Liver (tissue), 9 donors: Measurements from ENCODE around the gene METTL13. TPM values are rescaled to one million over a fixed set of nuclear protein-coding genes. Genes with fewer than 3 reads are reported as not detected.

ENCODE experiments used
- DNase-seq: peaks from one replicate; pipeline ENCODE4 v3.0.0-alpha.2; 2017; ENCODE audit warnings: low spot score
- H3K27ac ChIP-seq, 2 donors: one replicate each; pipeline ENCODE4 v1.7.0; 2013; ENCODE audit warnings: inconsistent platforms in 2 of 2, low read length in 2 of 2, control low read depth in 1 of 2, low read depth in 1 of 2, mild to moderate bottlenecking in 1 of 2
- H3K27me3 ChIP-seq, 4 donors: one replicate each; pipeline versions ENCODE4 v1.6.1 to v1.7.0; 2013; ENCODE audit warnings: low read length in 3 of 4, inconsistent platforms in 1 of 4, mild to moderate bottlenecking in 1 of 4, moderate library complexity in 1 of 4; ENCODE audit not compliant: control insufficient read depth in 4 of 4, insufficient read depth in 4 of 4
- H3K36me3 ChIP-seq, 4 donors: one replicate each; pipeline versions ENCODE4 v1.6.1 to v1.7.0; 2013; ENCODE audit warnings: low read length in 3 of 4, mild to moderate bottlenecking in 3 of 4, low read depth in 1 of 4, moderate library complexity in 1 of 4; ENCODE audit not compliant: control insufficient read depth in 4 of 4, insufficient read depth in 3 of 4
- H3K4me1 ChIP-seq, 4 donors: one replicate each; pipeline versions ENCODE4 v1.6.1 to v1.7.0; 2013; ENCODE audit warnings: low read length in 3 of 4, mild to moderate bottlenecking in 3 of 4, moderate library complexity in 1 of 4; ENCODE audit not compliant: control insufficient read depth in 4 of 4, insufficient read depth in 4 of 4
- H3K4me3 ChIP-seq, 3 donors: one replicate each; pipeline versions ENCODE4 v1.6.1 to v1.7.0; 2013; ENCODE audit warnings: low read length in 3 of 3, control low read depth in 1 of 3, low read depth in 1 of 3, mild to moderate bottlenecking in 1 of 3
- H3K9ac ChIP-seq, 2 donors: one replicate each; pipeline ENCODE4 v1.7.0; 2013; ENCODE audit warnings: low read length in 2 of 2, mild to moderate bottlenecking in 2 of 2, moderate library complexity in 2 of 2, control low read depth in 1 of 2, low read depth in 1 of 2
- H3K9me3 ChIP-seq, 4 donors: one replicate each; pipeline versions ENCODE4 v1.6.1 to v1.7.0; 2013; ENCODE audit warnings: low read length in 3 of 4; ENCODE audit not compliant: control insufficient read depth in 4 of 4
- EGR1 ChIP-seq, 2 donors: IDR thresholded peaks; 2 replicates each; pipeline ENCODE4 v1.6.1; 2016 to 2018; ENCODE audit warnings: antibody characterized with exemption in 2 of 2, low read depth in 2 of 2
- FOXA1 ChIP-seq: IDR thresholded peaks from 2 replicates; pipeline ENCODE4 v1.6.1; 2016; ENCODE audit warnings: antibody characterized with exemption
- FOXA2 ChIP-seq: IDR thresholded peaks from 2 replicates; pipeline ENCODE4 v1.6.1; 2016; ENCODE audit warnings: antibody characterized with exemption
- GABPA ChIP-seq, 2 donors: IDR thresholded peaks in 1 of 2; conservative IDR thresholded peaks in 1 of 2; 2 replicates each; pipeline ENCODE4 v1.6.1; 2016; ENCODE audit warnings: antibody characterized with exemption in 2 of 2, mild to moderate bottlenecking in 1 of 2, moderate library complexity in 1 of 2
- HNF4A ChIP-seq, 2 donors: conservative IDR thresholded peaks; 2 replicates each; pipeline ENCODE4 v1.6.1; 2016; ENCODE audit warnings: antibody characterized with exemption in 2 of 2, mild to moderate bottlenecking in 2 of 2
- HNF4G ChIP-seq: IDR thresholded peaks from 2 replicates; pipeline ENCODE4 v1.6.1; 2016; ENCODE audit warnings: antibody characterized with exemption
- JUND ChIP-seq, 2 donors: IDR thresholded peaks; 2 replicates each; pipeline ENCODE4 v1.6.1; 2016; ENCODE audit warnings: antibody characterized with exemption in 2 of 2
- NR2F2 ChIP-seq: IDR thresholded peaks from 2 replicates; pipeline ENCODE4 v1.6.1; 2016; ENCODE audit warnings: antibody characterized with exemption
- RAD21 ChIP-seq, 2 donors: IDR thresholded peaks; 2 replicates each; pipeline ENCODE4 v1.6.1; 2016; ENCODE audit warnings: antibody characterized with exemption in 2 of 2, mild to moderate bottlenecking in 2 of 2
- SP1 ChIP-seq: IDR thresholded peaks from 2 replicates; pipeline ENCODE4 v1.6.1; 2018; ENCODE audit warnings: antibody characterized with exemption, mild to moderate bottlenecking
- TAF1 ChIP-seq: conservative IDR thresholded peaks from 2 replicates; pipeline ENCODE4 v1.6.1; 2016; ENCODE audit warnings: antibody characterized with exemption, mild to moderate bottlenecking
- YY1 ChIP-seq: IDR thresholded peaks from 2 replicates; pipeline ENCODE4 v1.6.1; 2016; ENCODE audit warnings: antibody characterized with exemption, mild to moderate bottlenecking
- WGBS: extraction: QIAGEN DNeasy Blood & Tissue Kit; methylation state at CpG from one replicate; pipeline ENCODE4 v1.1.7; 2013; 5-methylcytosine and 5-hydroxymethylcytosine counted together
- polyA plus RNA-seq, 2 donors: library from polyadenylated mRNA; stranded (reverse) in 1 of 2; unstranded in 1 of 2; fragments of 200-250 nt in 1 of 2; fragments of >200 nt in 1 of 2; fragmentation: Nextera tagmentation in 1 of 2; extraction: Ambion mirVana in 1 of 2; gene quantifications; one replicate each; pipeline versions ENCODE4 v1.2.1 to v1.2.3, GENCODE V29; 2013 to 2015
- total RNA-seq, 2 donors: library from RNA; depleted of rRNA; stranded (reverse); fragments of >200 nt; gene quantifications; one replicate each; pipeline ENCODE4 v1.2.3, GENCODE V29; 2014
- TF ChIP-seq, protein P1 (sequence below): IDR thresholded peaks from 2 replicates; pipeline ENCODE4 v1.6.1; 2016; ENCODE audit warnings: antibody characterized with exemption
- TF ChIP-seq, protein P2 (sequence below): IDR thresholded peaks from 2 replicates; pipeline ENCODE4 v1.6.1; 2016; ENCODE audit warnings: antibody characterized with exemption
- TF ChIP-seq, protein P3 (sequence below): fragments of 150-350 bp; IDR thresholded peaks from 2 replicates; pipeline ENCODE4 v1.5.1; 2017; ENCODE audit warnings: improper control_type of control experiment, low read depth, low read length; ENCODE audit not compliant: missing input control
- TF ChIP-seq, protein P4 (sequence below): IDR thresholded peaks from 2 replicates; pipeline ENCODE4 v1.6.1; 2016; ENCODE audit warnings: antibody characterized with exemption, mild to moderate bottlenecking
- TF ChIP-seq, protein P5 (sequence below): IDR thresholded peaks from 2 replicates; pipeline ENCODE4 v1.6.1; 2016; ENCODE audit warnings: antibody characterized with exemption
- donor health status: healthy.
- donor health status: healthy.
- donor health status: healthy.
- donor health status: healthy.
- donor health status: healthy.

The METTL13 gene
- total and polyA plus RNA-seq, 4 donors = 10.5 to 16.1 (median 13.4) TPM

DNA sequence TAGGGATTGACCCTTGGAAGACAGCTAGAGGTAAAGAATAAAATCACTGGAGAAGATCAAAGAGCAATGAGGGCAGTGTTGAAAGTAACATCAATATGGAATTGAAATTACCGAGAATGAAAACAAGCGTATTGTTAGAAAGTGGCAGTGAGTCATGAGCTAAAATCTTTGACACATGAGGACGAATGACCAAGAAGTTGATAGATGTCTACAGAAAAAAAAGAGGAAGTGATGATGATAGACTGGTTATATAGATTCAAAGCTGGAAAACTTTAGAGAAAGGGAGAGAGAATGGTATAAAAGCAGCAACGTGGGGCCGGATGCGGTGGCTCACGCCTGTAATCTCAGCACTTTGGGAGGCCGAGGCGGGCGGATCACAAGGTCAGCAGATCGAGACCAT is 47.3 kb downstream of the METTL13 start (continued):
- TF ChIP-seq, protein P1, sequence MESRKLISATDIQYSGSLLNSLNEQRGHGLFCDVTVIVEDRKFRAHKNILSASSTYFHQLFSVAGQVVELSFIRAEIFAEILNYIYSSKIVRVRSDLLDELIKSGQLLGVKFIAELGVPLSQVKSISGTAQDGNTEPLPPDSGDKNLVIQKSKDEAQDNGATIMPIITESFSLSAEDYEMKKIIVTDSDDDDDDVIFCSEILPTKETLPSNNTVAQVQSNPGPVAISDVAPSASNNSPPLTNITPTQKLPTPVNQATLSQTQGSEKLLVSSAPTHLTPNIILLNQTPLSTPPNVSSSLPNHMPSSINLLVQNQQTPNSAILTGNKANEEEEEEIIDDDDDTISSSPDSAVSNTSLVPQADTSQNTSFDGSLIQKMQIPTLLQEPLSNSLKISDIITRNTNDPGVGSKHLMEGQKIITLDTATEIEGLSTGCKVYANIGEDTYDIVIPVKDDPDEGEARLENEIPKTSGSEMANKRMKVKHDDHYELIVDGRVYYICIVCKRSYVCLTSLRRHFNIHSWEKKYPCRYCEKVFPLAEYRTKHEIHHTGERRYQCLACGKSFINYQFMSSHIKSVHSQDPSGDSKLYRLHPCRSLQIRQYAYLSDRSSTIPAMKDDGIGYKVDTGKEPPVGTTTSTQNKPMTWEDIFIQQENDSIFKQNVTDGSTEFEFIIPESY = no peak
- no peak for TF ChIP-seq GABPA (IDR thresholded peaks at IDR 0.05 in 1 of 2, conservative IDR thresholded peaks at IDR 0.05 in 1 of 2)
- TF ChIP-seq, protein P2, sequence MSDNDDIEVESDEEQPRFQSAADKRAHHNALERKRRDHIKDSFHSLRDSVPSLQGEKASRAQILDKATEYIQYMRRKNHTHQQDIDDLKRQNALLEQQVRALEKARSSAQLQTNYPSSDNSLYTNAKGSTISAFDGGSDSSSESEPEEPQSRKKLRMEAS = no peak
- TF ChIP-seq EGR1 (IDR thresholded peaks at IDR 0.05; ENCODE audit: low read depth in 2 of 2) = no peak
- no peak for TF ChIP-seq HNF4A (conservative IDR thresholded peaks at IDR 0.05)
- no peak for TF ChIP-seq FOXA2
- TF ChIP-seq FOXA1 = no peak

DNA sequence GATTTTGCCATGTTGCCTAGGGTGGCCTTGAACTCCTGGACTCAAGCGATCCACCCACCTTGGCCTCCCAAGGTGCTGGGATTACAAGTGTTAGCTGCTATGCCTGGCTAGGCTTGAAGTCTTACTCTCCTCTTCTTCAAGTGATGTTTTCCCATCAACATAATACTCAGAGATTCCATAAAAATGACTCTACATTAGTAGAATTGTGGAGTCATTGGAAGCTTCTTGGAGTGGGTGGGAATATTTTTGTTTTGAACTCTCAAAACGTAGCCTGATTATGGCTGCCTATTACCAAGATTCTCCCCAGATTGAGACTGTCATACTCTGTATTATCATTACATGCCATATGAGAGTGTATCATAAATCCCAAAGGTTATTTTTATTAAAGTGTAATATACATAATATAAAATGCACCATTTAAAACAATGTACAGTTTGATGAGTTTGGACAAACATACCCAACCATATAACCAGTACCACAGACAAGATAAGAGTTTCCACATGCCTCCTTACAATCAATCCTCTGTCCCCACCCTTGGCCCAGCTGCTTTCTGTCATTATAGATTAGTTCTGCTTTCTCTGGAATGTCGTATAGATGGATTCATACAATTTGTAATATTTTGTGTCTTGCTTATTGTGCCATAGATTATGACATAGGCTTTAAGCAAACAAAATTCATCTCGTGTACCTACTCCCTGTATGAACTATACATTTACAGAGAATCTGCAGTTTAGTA is 51.8 kb downstream of the METTL13 start:
- 69% methylated on average over 4 of the region's 4 CpGs for WGBS
- Histone ChIP-seq H3K36me3 (no peaks in the 10 kb centered on the region), H3K9me3 (no peaks in the 10 kb centered on the region), H3K9ac (no peak overlapping the region), H3K4me1 (no peaks in the 10 kb centered on the region), H3K27ac (no peak overlapping the region), H3K4me3 (no peak overlapping the region), H3K27me3 (no peaks in the 10 kb centered on the region)
- no peak for TF ChIP-seq JUND (IDR thresholded peaks at IDR 0.05)
- no peak for DNase-seq

DNA sequence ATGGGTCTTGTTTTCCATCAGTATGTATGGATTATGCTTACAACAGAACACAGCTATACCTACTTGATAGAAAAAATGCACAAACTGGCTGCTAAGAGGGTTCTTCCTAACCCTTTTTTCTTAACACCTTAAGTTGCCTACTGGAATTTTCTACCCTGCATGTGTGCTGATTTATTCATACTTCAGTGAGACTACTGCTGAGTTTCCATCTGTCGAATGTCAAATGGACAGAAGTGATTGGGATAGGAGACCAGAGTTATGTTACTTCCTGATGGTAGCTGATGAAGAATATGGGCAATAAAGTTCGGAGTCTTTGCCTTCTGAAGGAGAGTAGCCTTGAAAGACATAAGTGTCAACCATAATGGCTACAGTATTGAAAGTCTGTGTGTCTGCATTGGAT is 53.4 kb downstream of the METTL13 start:
- Histone ChIP-seq H3K27me3 (no peaks in the 10 kb centered on the region), H3K4me1 (no peaks in the 10 kb centered on the region), H3K9ac (no peak overlapping the region), H3K36me3 (no peaks in the 10 kb centered on the region), H3K27ac (no peak overlapping the region), H3K4me3 (no peak overlapping the region), H3K9me3 (no peaks in the 10 kb centered on the region)
- TF ChIP-seq SP1 (no peak), RAD21 (IDR thresholded peaks at IDR 0.05) (no peak), GABPA (IDR thresholded peaks at IDR 0.05 in 1 of 2, conservative IDR thresholded peaks at IDR 0.05 in 1 of 2) (no peak), HNF4A (conservative IDR thresholded peaks at IDR 0.05) (no peak), NR2F2 (no peak), JUND (IDR thresholded peaks at IDR 0.05) (no peak), EGR1 (IDR thresholded peaks at IDR 0.05; ENCODE audit: low read depth in 2 of 2) (no peak), YY1 (no peak), HNF4G (no peak), FOXA1 (no peak), TAF1 (no peak), FOXA2 (no peak)
- TF ChIP-seq, protein P3, sequence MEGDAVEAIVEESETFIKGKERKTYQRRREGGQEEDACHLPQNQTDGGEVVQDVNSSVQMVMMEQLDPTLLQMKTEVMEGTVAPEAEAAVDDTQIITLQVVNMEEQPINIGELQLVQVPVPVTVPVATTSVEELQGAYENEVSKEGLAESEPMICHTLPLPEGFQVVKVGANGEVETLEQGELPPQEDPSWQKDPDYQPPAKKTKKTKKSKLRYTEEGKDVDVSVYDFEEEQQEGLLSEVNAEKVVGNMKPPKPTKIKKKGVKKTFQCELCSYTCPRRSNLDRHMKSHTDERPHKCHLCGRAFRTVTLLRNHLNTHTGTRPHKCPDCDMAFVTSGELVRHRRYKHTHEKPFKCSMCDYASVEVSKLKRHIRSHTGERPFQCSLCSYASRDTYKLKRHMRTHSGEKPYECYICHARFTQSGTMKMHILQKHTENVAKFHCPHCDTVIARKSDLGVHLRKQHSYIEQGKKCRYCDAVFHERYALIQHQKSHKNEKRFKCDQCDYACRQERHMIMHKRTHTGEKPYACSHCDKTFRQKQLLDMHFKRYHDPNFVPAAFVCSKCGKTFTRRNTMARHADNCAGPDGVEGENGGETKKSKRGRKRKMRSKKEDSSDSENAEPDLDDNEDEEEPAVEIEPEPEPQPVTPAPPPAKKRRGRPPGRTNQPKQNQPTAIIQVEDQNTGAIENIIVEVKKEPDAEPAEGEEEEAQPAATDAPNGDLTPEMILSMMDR = no peak
- TF ChIP-seq, protein P4, sequence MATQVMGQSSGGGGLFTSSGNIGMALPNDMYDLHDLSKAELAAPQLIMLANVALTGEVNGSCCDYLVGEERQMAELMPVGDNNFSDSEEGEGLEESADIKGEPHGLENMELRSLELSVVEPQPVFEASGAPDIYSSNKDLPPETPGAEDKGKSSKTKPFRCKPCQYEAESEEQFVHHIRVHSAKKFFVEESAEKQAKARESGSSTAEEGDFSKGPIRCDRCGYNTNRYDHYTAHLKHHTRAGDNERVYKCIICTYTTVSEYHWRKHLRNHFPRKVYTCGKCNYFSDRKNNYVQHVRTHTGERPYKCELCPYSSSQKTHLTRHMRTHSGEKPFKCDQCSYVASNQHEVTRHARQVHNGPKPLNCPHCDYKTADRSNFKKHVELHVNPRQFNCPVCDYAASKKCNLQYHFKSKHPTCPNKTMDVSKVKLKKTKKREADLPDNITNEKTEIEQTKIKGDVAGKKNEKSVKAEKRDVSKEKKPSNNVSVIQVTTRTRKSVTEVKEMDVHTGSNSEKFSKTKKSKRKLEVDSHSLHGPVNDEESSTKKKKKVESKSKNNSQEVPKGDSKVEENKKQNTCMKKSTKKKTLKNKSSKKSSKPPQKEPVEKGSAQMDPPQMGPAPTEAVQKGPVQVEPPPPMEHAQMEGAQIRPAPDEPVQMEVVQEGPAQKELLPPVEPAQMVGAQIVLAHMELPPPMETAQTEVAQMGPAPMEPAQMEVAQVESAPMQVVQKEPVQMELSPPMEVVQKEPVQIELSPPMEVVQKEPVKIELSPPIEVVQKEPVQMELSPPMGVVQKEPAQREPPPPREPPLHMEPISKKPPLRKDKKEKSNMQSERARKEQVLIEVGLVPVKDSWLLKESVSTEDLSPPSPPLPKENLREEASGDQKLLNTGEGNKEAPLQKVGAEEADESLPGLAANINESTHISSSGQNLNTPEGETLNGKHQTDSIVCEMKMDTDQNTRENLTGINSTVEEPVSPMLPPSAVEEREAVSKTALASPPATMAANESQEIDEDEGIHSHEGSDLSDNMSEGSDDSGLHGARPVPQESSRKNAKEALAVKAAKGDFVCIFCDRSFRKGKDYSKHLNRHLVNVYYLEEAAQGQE = no peak
- TF ChIP-seq, protein P1 = no peak
- TF ChIP-seq, protein P2 = no peak
- TF ChIP-seq, protein P5, sequence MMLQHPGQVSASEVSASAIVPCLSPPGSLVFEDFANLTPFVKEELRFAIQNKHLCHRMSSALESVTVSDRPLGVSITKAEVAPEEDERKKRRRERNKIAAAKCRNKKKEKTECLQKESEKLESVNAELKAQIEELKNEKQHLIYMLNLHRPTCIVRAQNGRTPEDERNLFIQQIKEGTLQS = no peak
- DNase-seq = no peak
- 95% methylated on average over 2 of the region's 2 CpGs for WGBS
